NCI-H1930 (cell line): ENCODE measurements around the gene PDE4D.

Experiments used
- DNase-seq, 2 experiments: peaks; one replicate each; lab custom pipeline; 2025; lab: John Stamatoyannopoulos, UW

PDE4D gene

GRCh38 chr5:59741599-59741998 lies 151.9 kb downstream of the PDE4D start:
- DNase-seq, result no peak

- no peak for DNase-seq
These were observed 155.5 kb downstream of the PDE4D start for GRCh38 chr5:59738024-59738423.

GRCh38 chr5:59732806-59733205 lies 160.7 kb downstream of the PDE4D start:
- DNase-seq, result no peak

GRCh38 chr5:59732301-59732700 lies 161.2 kb downstream of the PDE4D start:
- no peak for DNase-seq

GRCh38 chr5:59731809-59732208 lies 161.7 kb downstream of the PDE4D start:
- DNase-seq, result no peak

GRCh38 chr5:59729820-59730219 lies 163.7 kb downstream of the PDE4D start:
- no peak for DNase-seq

GRCh38 chr5:59729357-59729756 lies 164.2 kb downstream of the PDE4D start:
- no peak for DNase-seq

- DNase-seq, result no peak
These were observed 165.2 kb downstream of the PDE4D start for GRCh38 chr5:59728356-59728755.

- DNase-seq, result no peak
These were observed 166.3 kb downstream of the PDE4D start for GRCh38 chr5:59727186-59727585.

- no peak for DNase-seq
These were observed 168.1 kb downstream of the PDE4D start for GRCh38 chr5:59725392-59725767.

- DNase-seq, result no peak
These were observed 168.8 kb downstream of the PDE4D start for GRCh38 chr5:59724482-59725391.

- no peak for DNase-seq
These were observed 170.7 kb downstream of the PDE4D start for GRCh38 chr5:59722874-59723273.

- no peak for DNase-seq
These were observed 171.8 kb downstream of the PDE4D start for GRCh38 chr5:59721741-59722140.

GRCh38 chr5:59720063-59720462 lies 173.5 kb downstream of the PDE4D start:
- no peak for DNase-seq

GRCh38 chr5:59716966-59717500 lies 176.5 kb downstream of the PDE4D start:
- DNase-seq, result no peak

- DNase-seq, result no peak
These were observed 177.5 kb downstream of the PDE4D start for GRCh38 chr5:59716029-59716428.

GRCh38 chr5:59715228-59715627 lies 178.3 kb downstream of the PDE4D start:
- no peak for DNase-seq

GRCh38 chr5:59713498-59713844 lies 180.1 kb downstream of the PDE4D start:
- no peak for DNase-seq

- DNase-seq, result no peak
These were observed 180.6 kb downstream of the PDE4D start for GRCh38 chr5:59712836-59713497.

GRCh38 chr5:59711310-59711709 lies 182.2 kb downstream of the PDE4D start:
- DNase-seq, result no peak

- no peak for DNase-seq
These were observed 183.7 kb downstream of the PDE4D start for GRCh38 chr5:59709846-59710245.

- DNase-seq, result no peak
These were observed 184.1 kb downstream of the PDE4D start for GRCh38 chr5:59709346-59709821.

- DNase-seq, result no peak
These were observed 188.6 kb downstream of the PDE4D start for GRCh38 chr5:59704936-59705335.
